ENCODE data around the gene FXYD3. TPM values are rescaled to one million over a fixed set of nuclear protein-coding genes. Genes with fewer than 3 reads are reported as not detected.
A peak's percentile ranks its signal among the peaks of the same experiment; 100 is the strongest.

FXYD3 gene
- total RNA-seq, 6 donors from 2014 or later = 94.3 to 236 (median 195) TPM

DNA sequence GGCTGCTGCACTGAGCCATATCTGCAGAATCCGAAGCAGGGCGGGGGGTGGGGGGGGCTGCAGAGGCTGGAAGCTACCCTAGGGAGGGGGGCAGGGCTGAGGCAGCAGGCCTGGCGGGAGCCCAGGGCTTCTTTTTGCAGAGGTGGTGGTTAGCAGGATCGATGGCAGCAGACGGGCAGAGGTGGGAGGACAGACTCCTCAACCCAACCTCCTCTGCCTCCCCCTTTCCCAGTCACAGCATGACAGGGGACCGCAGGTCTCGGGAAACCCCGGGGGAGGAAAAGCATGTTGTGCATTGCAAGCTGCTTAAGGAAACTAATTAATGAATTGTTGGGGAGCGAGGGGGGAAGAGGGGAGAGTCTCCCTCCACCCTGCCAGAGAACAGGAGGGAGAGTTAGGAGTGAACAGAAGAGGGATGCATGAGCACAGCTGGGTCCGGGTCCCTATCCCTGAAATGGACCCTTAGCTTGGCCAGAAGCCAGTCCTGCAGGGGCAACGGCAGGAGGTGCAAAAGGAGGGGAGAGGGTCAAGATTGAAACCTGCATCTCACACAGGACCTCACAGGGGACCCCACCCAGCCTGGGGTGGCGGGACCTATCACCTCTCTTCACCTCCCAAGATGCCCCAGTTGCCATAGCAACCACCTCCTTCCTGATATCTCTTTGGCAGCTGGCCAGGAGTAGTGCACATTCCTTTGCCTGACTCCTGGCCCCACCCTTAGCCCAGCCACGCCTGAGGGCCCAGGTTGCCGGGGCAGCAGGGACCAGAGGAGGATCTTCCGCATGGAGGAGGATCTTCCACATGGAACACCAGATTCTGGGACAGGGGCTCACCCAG, 29.2 kb downstream of the FXYD3 start:
- ATAC-seq (ENCODE audit: low FRiP score in 2 of 2) (no peak), DNase-seq (peak in 1 of 2 donors; percentile 57)
- 19% methylated on average over 9 to 15 of the region's 15 CpGs for WGBS, 2 donors
- no peak overlapping the region for H3K27ac ChIP-seq
- no peaks in the 10 kb centered on the region for H3K36me3 ChIP-seq
- peaks cover 22 to 31% (median 24%) of the 10 kb centered on the region in 4 donors for H3K4me1 ChIP-seq
- H3K4me3 ChIP-seq = no peak overlapping the region
- H3K9me3 ChIP-seq = no peaks in the 10 kb centered on the region
- peaks cover 0 to 13% (median 4%) of the 10 kb centered on the region in 4 donors for H3K27me3 ChIP-seq
- TF ChIP-seq POLR2A (IDR thresholded peaks at IDR 0.05) (no peak), CTCF (IDR thresholded peaks at IDR 0.05) (no peak), EP300 (IDR thresholded peaks at IDR 0.05) (no peak), POLR2AphosphoS5 (IDR thresholded peaks at IDR 0.05) (no peak)

DNA sequence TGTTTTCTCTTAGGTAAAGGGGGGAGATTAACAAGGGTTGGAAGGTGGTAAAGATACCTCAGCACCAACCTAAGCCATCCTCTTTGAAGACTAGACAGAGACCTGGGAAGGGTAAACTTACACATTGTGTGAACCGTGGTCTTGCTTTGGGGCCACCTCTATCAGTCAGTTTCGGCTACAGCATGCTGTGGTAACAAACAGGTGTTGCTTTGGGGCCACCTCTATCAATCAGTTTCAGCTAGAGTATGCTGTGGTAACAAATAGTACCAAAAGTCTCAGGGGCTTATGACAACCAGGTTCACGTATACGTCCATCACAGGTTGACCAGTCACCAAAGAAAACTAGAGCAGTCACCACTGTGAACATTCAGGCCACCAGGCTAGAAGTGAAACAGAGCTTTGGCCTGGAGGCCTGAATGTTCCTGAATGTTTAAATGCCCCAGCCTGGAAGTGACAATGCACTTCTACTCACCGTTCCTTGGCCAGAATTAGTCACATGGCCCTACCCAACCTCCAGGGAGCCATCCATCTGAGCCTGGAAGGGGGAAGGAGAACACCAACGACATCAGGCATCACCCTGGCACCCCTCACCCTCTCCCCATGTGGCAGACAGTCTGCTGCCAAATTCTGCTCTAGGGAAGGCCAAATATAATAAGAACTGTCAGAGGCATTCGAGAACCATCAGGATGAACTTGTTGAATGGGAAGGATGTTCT, 31.3 kb downstream of the FXYD3 start:
- no peak overlapping the region for H3K4me3 ChIP-seq
- WGBS, 2 donors = 83 to 89% methylated on average over 3 to 7 of the region's 7 CpGs
- H3K27me3 ChIP-seq = peaks cover 0 to 13% (median 4%) of the 10 kb centered on the region in 4 donors

DNA sequence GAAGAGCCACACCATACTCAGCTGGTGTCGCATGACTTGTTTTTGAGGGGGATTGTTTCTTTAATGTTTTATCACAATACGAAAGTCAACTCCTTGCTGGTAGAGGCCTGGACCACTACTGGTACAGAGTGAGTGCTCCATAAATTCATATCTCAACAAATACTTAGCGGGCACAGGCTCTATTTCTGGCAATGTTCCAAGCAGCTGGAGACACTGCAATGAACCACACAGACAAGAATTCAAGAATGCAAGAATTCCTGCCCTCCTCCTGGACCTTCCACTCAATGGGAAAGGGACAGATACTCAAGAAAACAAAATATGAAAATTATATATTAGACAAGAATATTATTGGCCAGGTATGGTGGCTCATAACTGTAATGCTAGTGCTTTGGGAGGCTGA, 33.8 kb downstream of the FXYD3 start:
- no peaks in the 10 kb centered on the region for H3K36me3 ChIP-seq
- ATAC-seq (ENCODE audit: low FRiP score in 2 of 2) (no peak), DNase-seq (no peak)
- H3K4me3 ChIP-seq = no peak overlapping the region
- peaks cover 12 to 20% (median 18%) of the 10 kb centered on the region in 4 donors for H3K4me1 ChIP-seq
- no peak overlapping the region for H3K27ac ChIP-seq
- H3K9me3 ChIP-seq = no peaks in the 10 kb centered on the region
- no peaks in the 10 kb centered on the region for H3K27me3 ChIP-seq
- WGBS, 2 donors = 89 to 91% methylated on average over 3 of the region's 3 CpGs
- TF ChIP-seq CTCF (IDR thresholded peaks at IDR 0.05) (no peak), EP300 (IDR thresholded peaks at IDR 0.05) (no peak)

More for the DNA sequence above, 31.3 kb downstream of the FXYD3 start:
- Histone ChIP-seq H3K9me3 (no peaks in the 10 kb centered on the region), H3K36me3 (no peaks in the 10 kb centered on the region), H3K27ac (no peak overlapping the region), H3K4me1 (peaks cover 14 to 16% (median 15%) of the 10 kb centered on the region in 4 donors)
- no peak for TF ChIP-seq POLR2AphosphoS5 (IDR thresholded peaks at IDR 0.05)
- no peak for TF ChIP-seq POLR2A (IDR thresholded peaks at IDR 0.05)
- TF ChIP-seq CTCF (IDR thresholded peaks at IDR 0.05) = no peak
- TF ChIP-seq EP300 (IDR thresholded peaks at IDR 0.05) = no peak
- no peak for DNase-seq
- ATAC-seq (ENCODE audit: low FRiP score in 2 of 2) = no peak

GRCh38 chr19:35150445-35150844, 34.8 kb downstream of the FXYD3 start:
- H3K27me3 ChIP-seq = no peaks in the 10 kb centered on the region
- H3K9me3 ChIP-seq = no peaks in the 10 kb centered on the region
- ATAC-seq (ENCODE audit: low FRiP score in 2 of 2) (no peak), DNase-seq (no peak)
- H3K27ac ChIP-seq = no peak overlapping the region
- H3K4me3 ChIP-seq = no peak overlapping the region
- WGBS, 2 donors = 65 to 86% methylated on average over 2 of the region's 2 CpGs
- H3K4me1 ChIP-seq = peaks cover 16 to 29% (median 22%) of the 10 kb centered on the region in 4 donors
- H3K36me3 ChIP-seq = no peaks in the 10 kb centered on the region
- no peak for TF ChIP-seq POLR2A (IDR thresholded peaks at IDR 0.05)
- no peak for TF ChIP-seq CTCF (IDR thresholded peaks at IDR 0.05)
- TF ChIP-seq POLR2AphosphoS5 (IDR thresholded peaks at IDR 0.05) = no peak
- TF ChIP-seq EP300 (IDR thresholded peaks at IDR 0.05) = no peak
